ENCODE data around the gene KCP. TPM values are rescaled to one million over a fixed set of nuclear protein-coding genes. Genes with fewer than 3 reads are reported as not detected.

Gene KCP
- total RNA-seq, 1 experiment from 2014 or later, result 0.68 TPM

GRCh38 chr7:128922496-128923410 is 12.2 kb upstream of the KCP start:
- BruUV-seq (replicated peaks), result no TSS peak
- ChIA-PET POLR2A (interaction anchor here (0.9 kb wide), 1 partner anchor 15 kb away, joined by 4 read pairs; the partner anchor contains the start of gene IRF5), CTCF (interaction anchor here (0.6 to 1.1 kb wide), 4 partner anchors 8 to 40 kb away, joined by 3 to 4 read pairs (median 3); no protein-coding TSS in a partner anchor)
- Mint-ChIP-seq H3K27ac (ENCODE audit: low read depth, unreplicated experiment) (no peak overlapping the region), H3K36me3 (ENCODE audit: insufficient read depth, unreplicated experiment) (no peaks in the 10 kb centered on the region), H3K27me3 (ENCODE audit: insufficient read depth, unreplicated experiment) (peaks cover 58% of the 10 kb centered on the region), H3K4me1 (ENCODE audit: insufficient read depth, unreplicated experiment) (no peaks in the 10 kb centered on the region), H3K9me3 (ENCODE audit: unreplicated experiment) (no peaks in the 10 kb centered on the region), H3K4me3 (ENCODE audit: unreplicated experiment) (no peak overlapping the region)
- DNase-seq (ENCODE audit: unreplicated experiment), result no peak
- intact Hi-C loops (cut with micrococcal nuclease), result no loop called here
- TF ChIP-seq, protein P1, sequence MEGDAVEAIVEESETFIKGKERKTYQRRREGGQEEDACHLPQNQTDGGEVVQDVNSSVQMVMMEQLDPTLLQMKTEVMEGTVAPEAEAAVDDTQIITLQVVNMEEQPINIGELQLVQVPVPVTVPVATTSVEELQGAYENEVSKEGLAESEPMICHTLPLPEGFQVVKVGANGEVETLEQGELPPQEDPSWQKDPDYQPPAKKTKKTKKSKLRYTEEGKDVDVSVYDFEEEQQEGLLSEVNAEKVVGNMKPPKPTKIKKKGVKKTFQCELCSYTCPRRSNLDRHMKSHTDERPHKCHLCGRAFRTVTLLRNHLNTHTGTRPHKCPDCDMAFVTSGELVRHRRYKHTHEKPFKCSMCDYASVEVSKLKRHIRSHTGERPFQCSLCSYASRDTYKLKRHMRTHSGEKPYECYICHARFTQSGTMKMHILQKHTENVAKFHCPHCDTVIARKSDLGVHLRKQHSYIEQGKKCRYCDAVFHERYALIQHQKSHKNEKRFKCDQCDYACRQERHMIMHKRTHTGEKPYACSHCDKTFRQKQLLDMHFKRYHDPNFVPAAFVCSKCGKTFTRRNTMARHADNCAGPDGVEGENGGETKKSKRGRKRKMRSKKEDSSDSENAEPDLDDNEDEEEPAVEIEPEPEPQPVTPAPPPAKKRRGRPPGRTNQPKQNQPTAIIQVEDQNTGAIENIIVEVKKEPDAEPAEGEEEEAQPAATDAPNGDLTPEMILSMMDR (IDR thresholded peaks at IDR 0.05; ENCODE audit: unreplicated experiment), result no peak

DNA sequence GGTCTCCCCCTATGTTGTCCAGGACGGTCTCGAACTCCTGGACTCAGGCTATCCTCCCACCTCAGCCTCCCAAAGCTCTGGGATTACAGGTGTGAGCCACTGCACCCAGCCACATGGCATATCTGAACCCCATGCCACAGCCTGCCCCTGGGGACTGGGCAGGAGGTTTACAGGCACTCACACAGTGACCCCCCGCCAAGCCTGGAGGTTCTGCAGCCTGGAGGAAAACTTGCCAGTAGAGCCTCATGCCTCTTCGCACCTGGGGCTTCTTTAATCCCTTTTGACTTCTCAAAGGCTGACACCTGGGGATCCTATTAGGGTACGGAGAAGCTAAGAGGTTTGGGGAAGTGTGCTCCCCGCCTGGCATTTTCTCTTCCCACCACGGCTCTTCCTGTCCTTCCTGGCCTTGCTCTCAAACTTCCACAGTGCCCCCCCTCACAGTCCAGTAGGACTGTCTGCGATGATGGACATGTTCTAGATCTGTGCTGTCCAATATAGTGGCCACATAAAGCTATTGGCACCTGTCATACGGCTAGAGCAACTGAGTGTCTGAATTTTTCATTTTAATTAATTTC is 11.4 kb upstream of the KCP start:
- Mint-ChIP-seq H3K4me1 (ENCODE audit: insufficient read depth, unreplicated experiment) (no peaks in the 10 kb centered on the region), H3K4me3 (ENCODE audit: unreplicated experiment) (no peak overlapping the region), H3K36me3 (ENCODE audit: insufficient read depth, unreplicated experiment) (no peaks in the 10 kb centered on the region), H3K27me3 (ENCODE audit: insufficient read depth, unreplicated experiment) (peaks cover 59% of the 10 kb centered on the region), H3K9me3 (ENCODE audit: unreplicated experiment) (no peaks in the 10 kb centered on the region), H3K27ac (ENCODE audit: low read depth, unreplicated experiment) (no peak overlapping the region)
- TF ChIP-seq, protein P1 (IDR thresholded peaks at IDR 0.05; ENCODE audit: unreplicated experiment), result no peak
- BruUV-seq (replicated peaks), result no TSS peak
- intact Hi-C loops (cut with micrococcal nuclease), result no loop called here
- DNase-seq (ENCODE audit: unreplicated experiment), result no peak
- ChIA-PET POLR2A (no interaction called here), CTCF (interaction anchor here (0.6 to 1.0 kb wide), 2 partner anchors 19 to 297 kb away, joined by 4 read pairs; no protein-coding TSS in a partner anchor)

GRCh38 chr7:128920913-128921582 is 10.5 kb upstream of the KCP start:
- intact Hi-C loops (cut with micrococcal nuclease), result no loop called here
- Mint-ChIP-seq H3K9me3 (ENCODE audit: unreplicated experiment) (no peaks in the 10 kb centered on the region), H3K27me3 (ENCODE audit: insufficient read depth, unreplicated experiment) (peaks cover 59% of the 10 kb centered on the region), H3K27ac (ENCODE audit: low read depth, unreplicated experiment) (no peak overlapping the region), H3K4me1 (ENCODE audit: insufficient read depth, unreplicated experiment) (no peaks in the 10 kb centered on the region), H3K4me3 (ENCODE audit: unreplicated experiment) (no peak overlapping the region), H3K36me3 (ENCODE audit: insufficient read depth, unreplicated experiment) (no peaks in the 10 kb centered on the region)
- CTCF ChIA-PET, result interaction anchor here (1.0 to 1.1 kb wide), 2 partner anchors 11 to 19 kb away, joined by 3 read pairs; no protein-coding TSS in a partner anchor
- DNase-seq (ENCODE audit: unreplicated experiment), result no peak
- TF ChIP-seq, protein P1 (IDR thresholded peaks at IDR 0.05; ENCODE audit: unreplicated experiment), result no peak
- POLR2A ChIA-PET, result no interaction called here
- BruUV-seq (replicated peaks), result no TSS peak
